ENCODE results near the gene PP2D1. TPM values are rescaled to one million over a fixed set of nuclear protein-coding genes. Genes with fewer than 3 reads are reported as not detected.

Gene PP2D1
- total RNA-seq, 3 donors from 2014 or later (not counting 1 experiment from before 2014, with no cell fraction given), result not detected

- Mint-ChIP-seq H3K9me3 (no peaks in the 10 kb centered on the region), H3K4me3 (no peak overlapping the region), H3K27ac (peak overlapping the region; percentile 13 to 46), H3K27me3 (ENCODE audit: low read depth in 2 of 2) (no peaks in the 10 kb centered on the region), H3K36me3 (peaks cover 7% of the 10 kb centered on the region), H3K4me1 (peaks cover 38 to 46% of the 10 kb centered on the region in 2 donors)
- ATAC-seq, result no peak
- H3K4me1 ChIP-seq (ENCODE audit: control insufficient read depth, insufficient read depth, low read length), result peaks cover 9% of the 10 kb centered on the region
- H3K27ac ChIP-seq (ENCODE audit: low read length), result no peak overlapping the region
- intact Hi-C loops (cut with micrococcal nuclease), result no loop called here
- no peaks in the 10 kb centered on the region for H3K9me3 ChIP-seq (ENCODE audit: control insufficient read depth, insufficient read depth, low read length)
- WGBS (ENCODE audit: insufficient coverage), result 100% methylated on average over 4 of the region's 4 CpGs
- peaks cover 42% of the 10 kb centered on the region for H3K36me3 ChIP-seq (ENCODE audit: control insufficient read depth, insufficient read depth, low read length)
- H3K4me3 ChIP-seq (ENCODE audit: low read length), result no peak overlapping the region
- no peak for TF ChIP-seq CTCF (IDR thresholded peaks at IDR 0.05)
- DNase-seq, result no peak
- H3K27me3 ChIP-seq (ENCODE audit: control insufficient read depth, insufficient read depth, low read length), result no peaks in the 10 kb centered on the region
Measured at GRCh38 chr3:19954676-19955075, 57.4 kb downstream of the PP2D1 start.

- intact Hi-C loops (cut with micrococcal nuclease), result no loop called here
- DNase-seq (no peak), ATAC-seq (no peak)
- H3K4me1 Mint-ChIP-seq, result peaks cover 45 to 61% of the 10 kb centered on the region in 2 donors
- no peak for TF ChIP-seq CTCF (IDR thresholded peaks at IDR 0.05)
- H3K36me3 ChIP-seq (ENCODE audit: control insufficient read depth, insufficient read depth, low read length), result peaks cover 28% of the 10 kb centered on the region
- H3K4me3 ChIP-seq (ENCODE audit: low read length), result no peak overlapping the region
- no peaks in the 10 kb centered on the region for H3K9me3 ChIP-seq (ENCODE audit: control insufficient read depth, insufficient read depth, low read length)
- H3K27me3 ChIP-seq (ENCODE audit: control insufficient read depth, insufficient read depth, low read length), result no peaks in the 10 kb centered on the region
- H3K36me3 Mint-ChIP-seq, result peaks cover 7% of the 10 kb centered on the region
- no peak overlapping the region for H3K4me3 Mint-ChIP-seq
- H3K9me3 Mint-ChIP-seq, result no peaks in the 10 kb centered on the region
- H3K4me1 ChIP-seq (ENCODE audit: control insufficient read depth, insufficient read depth, low read length), result peaks cover 22% of the 10 kb centered on the region
- H3K27ac Mint-ChIP-seq, result peak overlapping the region in 1 of 2 donors; percentile 96
- no peaks in the 10 kb centered on the region for H3K27me3 Mint-ChIP-seq (ENCODE audit: low read depth in 2 of 2)
- no peak overlapping the region for H3K27ac ChIP-seq (ENCODE audit: low read length)
- WGBS (ENCODE audit: insufficient coverage), result 89% methylated on average over 2 of the region's 2 CpGs
Measured at GRCh38 chr3:19950316-19950715, 61.7 kb downstream of the PP2D1 start.

GRCh38 chr3:19948226-19948591, 63.9 kb downstream of the PP2D1 start:
- no peaks in the 10 kb centered on the region for H3K27me3 ChIP-seq (ENCODE audit: control insufficient read depth, insufficient read depth, low read length)
- DNase-seq (no peak), ATAC-seq (no peak)
- intact Hi-C loops (cut with micrococcal nuclease), result no loop called here
- Mint-ChIP-seq H3K27ac (peak overlapping the region; percentile 96 to 97), H3K36me3 (no peaks in the 10 kb centered on the region), H3K4me3 (peak overlapping the region; percentile 97), H3K9me3 (no peaks in the 10 kb centered on the region), H3K27me3 (ENCODE audit: low read depth in 2 of 2) (no peaks in the 10 kb centered on the region), H3K4me1 (peaks cover 36 to 52% of the 10 kb centered on the region in 2 donors)
- H3K4me1 ChIP-seq (ENCODE audit: control insufficient read depth, insufficient read depth, low read length), result peaks cover 19% of the 10 kb centered on the region
- WGBS (ENCODE audit: insufficient coverage), result 0% methylated on average over 2 of the region's 2 CpGs
- no peaks in the 10 kb centered on the region for H3K9me3 ChIP-seq (ENCODE audit: control insufficient read depth, insufficient read depth, low read length)
- H3K27ac ChIP-seq (ENCODE audit: low read length), result peak overlapping the region; percentile 97
- peaks cover 16% of the 10 kb centered on the region for H3K36me3 ChIP-seq (ENCODE audit: control insufficient read depth, insufficient read depth, low read length)
- TF ChIP-seq CTCF (IDR thresholded peaks at IDR 0.05), result no peak
- peak overlapping the region; percentile 89 for H3K4me3 ChIP-seq (ENCODE audit: low read length)

Data from natural killer cell (primary cell).